OCI-LY7 (cell line): ENCODE results near the gene YTHDC1. TPM values are rescaled to one million over a fixed set of nuclear protein-coding genes. Genes with fewer than 3 reads are reported as not detected.

Experiments
- BruUV-seq: library from RNA; stranded (reverse); fragments of 400-500 nt; replicated peaks from 2 replicates; lab custom pipeline; 2021; lab: Mats Ljungman, UMichigan
- CTCF ChIA-PET: fragments of 300-600 bp; sonication (Branson Sonifier 250); formaldehyde crosslinking; loops from one replicate; lab custom pipeline; 2022; ENCODE audit warnings: antibody characterized with exemption; ENCODE audit not compliant: unreplicated experiment; lab: Charles Lee
- POLR2A ChIA-PET: fragments of 300-600 bp; sonication (Branson Sonifier 250); formaldehyde crosslinking; loops from one replicate; lab custom pipeline; 2022; ENCODE audit warnings: antibody characterized with exemption; lab: Charles Lee
- DNase-seq: peaks from one replicate; pipeline ENCODE4 v3.0.0-alpha.2; 2015; ENCODE audit warnings: low spot score
- H2AFZ ChIP-seq: fragments of 200-600 bp; sonication (generic), shearing (Covaris generic); 2 replicates; pipeline ENCODE4 v1.6.1; 2014; ENCODE audit warnings: mild to moderate bottlenecking, antibody characterized with exemption, low read length, moderate library complexity
- H3K27ac ChIP-seq: fragments of 200-600 bp; sonication (generic); 2 replicates; pipeline ENCODE4 v1.5.1; 2014; ENCODE audit warnings: mixed run types, low read depth, mild to moderate bottlenecking, moderate library complexity, low read length, inconsistent platforms; ENCODE audit not compliant: poor library complexity, severe bottlenecking
- H3K36me3 ChIP-seq: fragments of 200-600 bp; sonication (generic); 2 replicates; pipeline ENCODE4 v1.6.1; 2014; ENCODE audit warnings: mild to moderate bottlenecking, antibody characterized with exemption, low read length, moderate library complexity, mixed read lengths; ENCODE audit not compliant: insufficient read depth
- H3K4me1 ChIP-seq: fragments of 200-600 bp; sonication (generic); 2 replicates; pipeline ENCODE4 v1.5.1; 2014; ENCODE audit warnings: mild to moderate bottlenecking, low read length; ENCODE audit not compliant: insufficient read depth, poor library complexity, severe bottlenecking
- H3K4me2 ChIP-seq: fragments of 200-600 bp; sonication (generic); 2 replicates; pipeline ENCODE4 v1.6.1; 2014; ENCODE audit warnings: mild to moderate bottlenecking, low read length
- H3K4me3 ChIP-seq: fragments of 200-600 bp; sonication (generic); 2 replicates; pipeline ENCODE4 v1.5.1; 2014; ENCODE audit warnings: mild to moderate bottlenecking, low read depth, low read length; ENCODE audit not compliant: poor library complexity, severe bottlenecking
- H3K79me2 ChIP-seq: fragments of 200-600 bp; sonication (generic); 2 replicates; pipeline ENCODE4 v1.6.1; 2016; ENCODE audit warnings: low read depth, mild to moderate bottlenecking, low read length, moderate library complexity, mixed read lengths; ENCODE audit not compliant: insufficient read depth
- H3K9me2 ChIP-seq: fragments of 200-600 bp; sonication (generic); 2 replicates; pipeline ENCODE4 v1.6.1; 2016; ENCODE audit warnings: mild to moderate bottlenecking, low read length, mixed read lengths; ENCODE audit not compliant: insufficient read depth
- H3K9me3 ChIP-seq: fragments of 200-600 bp; sonication (generic); 2 replicates; pipeline ENCODE4 v1.6.1; 2014; ENCODE audit warnings: mild to moderate bottlenecking, mixed run types, low read length, mixed read lengths
- H4K20me1 ChIP-seq: fragments of 200-600 bp; sonication (generic); 2 replicates; pipeline ENCODE4 v1.6.1; 2014; ENCODE audit warnings: mild to moderate bottlenecking, antibody characterized with exemption, low read length, moderate library complexity, mixed read lengths; ENCODE audit not compliant: insufficient read depth
- EZH2phosphoT487 ChIP-seq: fragments of 200-600 bp; sonication (generic); IDR thresholded peaks from 2 replicates; pipeline ENCODE4 v1.6.1; 2018; ENCODE audit warnings: low read depth, borderline replicate concordance, mild to moderate bottlenecking, mixed run types, antibody characterized with exemption, low read length, moderate library complexity, mixed read lengths
- intact Hi-C: fragments of 100-400 bp; cut with micrococcal nuclease; formaldehyde crosslinking; loops from one replicate; pipeline ENCODE4 v1.10.0; 2022; ENCODE audit not compliant: unreplicated experiment
- total RNA-seq, 2 experiments: library from RNA; depleted of rRNA in 1 of 2; stranded (reverse); fragments of >200 nt in 1 of 2; shearing (Covaris generic) in 1 of 2; gene quantifications; 2 replicates each; pipeline ENCODE4 v1.2.3, GENCODE V29; 2014 to 2022
- TF ChIP-seq, protein P1 (sequence below): fragments of 200-600 bp; sonication (generic); conservative IDR thresholded peaks from 2 replicates; pipeline ENCODE4 v1.5.1; 2014; ENCODE audit warnings: mild to moderate bottlenecking, antibody characterized with exemption, low read length, moderate library complexity, mixed read lengths

Gene YTHDC1
- total RNA-seq, 2 experiments from 2014 or later = 65.3 to 93.0 TPM

DNA sequence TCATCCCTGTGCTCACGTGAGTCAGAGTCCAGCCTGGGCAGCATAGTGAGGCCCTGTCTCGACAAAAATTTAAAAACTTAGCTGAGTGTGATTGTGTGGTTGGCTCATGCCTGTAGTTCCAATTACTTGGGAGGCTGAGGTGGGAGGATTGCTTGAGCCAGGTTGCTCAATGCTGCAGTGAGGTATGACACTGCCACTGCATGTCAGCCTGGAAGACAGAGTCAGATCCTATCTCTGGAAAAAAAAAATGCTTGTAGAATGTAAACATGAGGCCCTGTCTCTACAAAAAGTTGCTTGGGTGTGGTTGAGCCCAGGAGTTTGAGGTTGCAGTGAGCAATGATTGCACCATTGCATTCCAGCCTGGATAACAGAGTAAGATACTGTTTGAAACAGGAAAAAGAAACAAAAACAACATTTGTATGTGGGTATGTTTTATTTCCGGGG, 11.3 kb upstream of the YTHDC1 start:
- no peak for TF ChIP-seq EZH2phosphoT487
- TF ChIP-seq, protein P1, sequence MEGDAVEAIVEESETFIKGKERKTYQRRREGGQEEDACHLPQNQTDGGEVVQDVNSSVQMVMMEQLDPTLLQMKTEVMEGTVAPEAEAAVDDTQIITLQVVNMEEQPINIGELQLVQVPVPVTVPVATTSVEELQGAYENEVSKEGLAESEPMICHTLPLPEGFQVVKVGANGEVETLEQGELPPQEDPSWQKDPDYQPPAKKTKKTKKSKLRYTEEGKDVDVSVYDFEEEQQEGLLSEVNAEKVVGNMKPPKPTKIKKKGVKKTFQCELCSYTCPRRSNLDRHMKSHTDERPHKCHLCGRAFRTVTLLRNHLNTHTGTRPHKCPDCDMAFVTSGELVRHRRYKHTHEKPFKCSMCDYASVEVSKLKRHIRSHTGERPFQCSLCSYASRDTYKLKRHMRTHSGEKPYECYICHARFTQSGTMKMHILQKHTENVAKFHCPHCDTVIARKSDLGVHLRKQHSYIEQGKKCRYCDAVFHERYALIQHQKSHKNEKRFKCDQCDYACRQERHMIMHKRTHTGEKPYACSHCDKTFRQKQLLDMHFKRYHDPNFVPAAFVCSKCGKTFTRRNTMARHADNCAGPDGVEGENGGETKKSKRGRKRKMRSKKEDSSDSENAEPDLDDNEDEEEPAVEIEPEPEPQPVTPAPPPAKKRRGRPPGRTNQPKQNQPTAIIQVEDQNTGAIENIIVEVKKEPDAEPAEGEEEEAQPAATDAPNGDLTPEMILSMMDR = no peak
- H3K27ac ChIP-seq = no peak overlapping the region
- H3K4me1 ChIP-seq = no peaks in the 10 kb centered on the region
- CTCF ChIA-PET = no interaction called here
- no peaks in the 10 kb centered on the region for H3K36me3 ChIP-seq
- POLR2A ChIA-PET = interaction anchor here (0.7 to 1.0 kb wide), 2 partner anchors 11 to 1046 kb away, joined by 3 to 4 read pairs; partner anchors contain the start of gene YTHDC1
- BruUV-seq = no TSS peak
- H3K9me3 ChIP-seq = no peaks in the 10 kb centered on the region
- no peaks in the 10 kb centered on the region for H3K9me2 ChIP-seq
- no peak overlapping the region for H3K4me3 ChIP-seq
- intact Hi-C loops = no loop called here
- DNase-seq = no peak
- no peaks in the 10 kb centered on the region for H4K20me1 ChIP-seq
- H3K4me2 ChIP-seq = no peak overlapping the region
- no peak overlapping the region for H2AFZ ChIP-seq
- no peaks in the 10 kb centered on the region for H3K79me2 ChIP-seq

DNA sequence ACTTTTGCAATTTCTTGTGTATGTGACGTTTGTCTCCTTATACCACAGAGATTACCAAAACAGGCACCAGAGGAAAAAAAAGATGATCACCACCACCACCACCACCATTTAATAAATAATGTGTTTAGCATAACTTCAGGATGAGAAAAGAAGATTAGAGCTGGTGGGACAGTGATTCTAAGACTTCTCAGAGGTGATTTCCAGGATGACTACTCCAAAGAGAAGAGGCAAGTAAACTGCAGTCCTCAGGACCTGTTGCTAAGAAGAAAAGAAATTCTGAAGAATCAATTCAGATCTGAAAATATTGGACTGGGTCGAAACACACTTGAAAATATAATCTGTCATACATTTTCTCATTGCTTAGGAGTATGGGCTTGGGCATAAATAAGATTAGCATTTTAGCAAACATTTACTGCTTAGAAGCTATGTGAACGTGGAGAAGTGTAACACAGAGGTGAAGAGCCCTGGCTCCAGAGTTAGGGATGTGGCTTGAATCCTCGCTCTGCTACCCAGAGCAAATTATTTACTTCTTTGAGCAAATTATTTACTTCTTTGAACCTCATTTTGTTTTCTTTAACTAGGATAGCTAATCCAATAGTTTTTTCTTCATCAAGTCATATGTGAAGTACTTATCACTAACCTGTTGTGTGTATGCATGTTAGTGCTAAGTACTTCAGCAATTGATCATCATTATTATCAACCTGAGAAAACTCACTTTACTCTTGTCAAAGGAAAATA, 10.5 kb upstream of the YTHDC1 start:
- ChIA-PET CTCF (no interaction called here), POLR2A (interaction anchor here (0.6 kb wide), 1 partner anchor 916 kb away, joined by 3 read pairs; no protein-coding TSS in a partner anchor)
- H3K9me2 ChIP-seq = no peaks in the 10 kb centered on the region
- no peaks in the 10 kb centered on the region for H3K4me1 ChIP-seq
- no peaks in the 10 kb centered on the region for H3K79me2 ChIP-seq
- no peak overlapping the region for H2AFZ ChIP-seq
- no peak overlapping the region for H3K27ac ChIP-seq
- no peaks in the 10 kb centered on the region for H3K9me3 ChIP-seq
- intact Hi-C loops = no loop called here
- no peaks in the 10 kb centered on the region for H4K20me1 ChIP-seq
- no peak for TF ChIP-seq EZH2phosphoT487
- TF ChIP-seq, protein P1 = no peak
- no peak overlapping the region for H3K4me2 ChIP-seq
- BruUV-seq = no TSS peak
- DNase-seq = no peak
- no peaks in the 10 kb centered on the region for H3K36me3 ChIP-seq
- no peak overlapping the region for H3K4me3 ChIP-seq

GRCh38 chr4:68359508-68359907, 9.6 kb upstream of the YTHDC1 start:
- Histone ChIP-seq H3K9me3 (no peaks in the 10 kb centered on the region), H4K20me1 (no peaks in the 10 kb centered on the region), H3K36me3 (no peaks in the 10 kb centered on the region), H3K79me2 (no peaks in the 10 kb centered on the region), H2AFZ (no peak overlapping the region), H3K27ac (no peak overlapping the region), H3K4me3 (no peak overlapping the region), H3K9me2 (no peaks in the 10 kb centered on the region), H3K4me2 (no peak overlapping the region), H3K4me1 (no peaks in the 10 kb centered on the region)
- no TSS peak for BruUV-seq
- DNase-seq = no peak
- ChIA-PET CTCF (no interaction called here), POLR2A (no interaction called here)
- TF ChIP-seq, protein P1 = no peak
- TF ChIP-seq EZH2phosphoT487 = no peak
- intact Hi-C loops = no loop called here
